Measurements from ENCODE around the gene PCDHGC4.
A peak's percentile ranks its signal among the peaks of the same experiment; 100 is the strongest.

The PCDHGC4 gene

DNA sequence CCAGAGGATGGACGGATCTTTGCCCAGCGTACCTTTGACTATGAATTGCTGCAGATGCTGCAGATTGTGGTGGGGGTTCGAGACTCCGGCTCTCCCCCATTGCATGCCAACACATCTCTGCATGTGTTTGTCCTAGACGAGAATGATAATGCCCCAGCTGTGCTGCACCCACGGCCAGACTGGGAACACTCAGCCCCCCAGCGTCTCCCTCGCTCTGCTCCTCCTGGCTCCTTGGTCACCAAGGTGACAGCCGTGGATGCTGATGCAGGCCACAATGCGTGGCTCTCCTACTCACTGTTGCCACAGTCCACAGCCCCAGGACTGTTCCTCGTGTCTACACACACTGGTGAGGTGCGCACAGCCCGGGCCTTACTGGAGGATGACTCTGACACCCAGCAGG, 5.9 kb downstream of the PCDHGC4 start:
- DNase-seq = no peak

DNA sequence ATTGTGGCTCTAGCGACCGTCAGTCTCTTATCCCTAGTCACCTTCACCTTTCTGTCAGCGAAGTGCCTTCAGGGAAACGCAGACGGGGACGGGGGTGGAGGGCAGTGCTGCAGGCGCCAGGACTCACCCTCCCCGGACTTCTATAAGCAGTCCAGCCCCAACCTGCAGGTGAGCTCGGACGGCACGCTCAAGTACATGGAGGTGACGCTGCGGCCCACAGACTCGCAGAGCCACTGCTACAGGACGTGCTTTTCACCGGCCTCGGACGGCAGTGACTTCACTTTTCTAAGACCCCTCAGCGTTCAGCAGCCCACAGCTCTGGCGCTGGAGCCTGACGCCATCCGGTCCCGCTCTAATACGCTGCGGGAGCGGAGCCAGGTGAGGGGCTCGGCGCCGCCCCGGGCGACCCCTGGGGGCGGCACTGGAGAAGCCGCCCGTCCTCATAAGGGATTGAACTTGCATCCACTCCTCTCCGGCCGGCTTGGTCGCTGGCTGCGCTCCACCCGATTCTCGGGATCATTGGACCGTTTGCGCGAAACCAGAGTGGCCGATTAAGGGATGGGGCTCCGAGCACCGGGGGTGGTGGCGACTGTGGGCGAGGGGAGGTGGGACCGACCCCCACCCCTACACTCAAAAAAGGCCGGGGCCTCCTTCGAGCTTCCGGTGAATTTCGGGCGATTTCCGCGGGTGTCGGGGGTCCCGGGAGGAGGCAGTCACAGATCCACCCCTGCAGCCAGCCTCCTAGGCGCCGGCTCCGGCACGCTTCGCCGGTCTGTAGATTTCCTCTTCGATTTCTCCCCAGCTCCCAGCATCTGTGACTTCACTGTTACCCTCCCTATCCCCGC, 6.7 kb downstream of the PCDHGC4 start:
- no peak for DNase-seq

DNA sequence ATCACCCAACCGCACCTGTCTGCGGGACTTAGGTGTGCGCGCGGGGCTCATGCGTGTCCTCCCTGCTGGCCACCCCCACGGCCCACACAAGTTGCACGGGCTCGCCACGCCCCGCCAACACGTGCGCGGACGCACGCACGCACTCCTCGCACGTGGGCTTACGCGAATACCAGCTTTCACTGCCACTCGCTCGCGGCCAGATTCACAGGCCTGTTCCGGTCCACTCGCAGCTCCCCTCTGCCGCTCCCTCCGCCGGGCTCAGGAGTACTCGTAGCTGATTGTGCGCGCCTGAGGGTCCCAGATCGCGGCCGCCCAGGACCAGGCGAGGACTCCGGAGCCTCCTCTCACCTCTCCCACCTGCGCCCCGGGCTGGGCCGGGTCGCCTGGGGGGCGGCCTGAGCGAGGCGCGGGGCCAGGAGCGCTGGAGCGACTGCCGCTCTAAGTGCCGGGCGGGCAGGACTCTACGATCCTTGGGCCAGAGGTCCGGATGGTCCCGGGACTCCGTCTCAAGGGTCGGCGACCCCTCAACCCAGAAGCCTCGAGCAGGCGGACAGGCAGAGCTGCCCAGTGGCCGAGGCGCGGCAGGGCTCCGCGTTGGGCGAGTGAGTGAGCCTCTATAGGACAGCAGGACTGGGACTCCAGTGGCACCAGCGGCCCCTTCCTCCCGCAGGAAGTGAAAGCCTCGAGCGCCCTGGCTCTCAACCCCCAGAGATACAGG, 7.5 kb downstream of the PCDHGC4 start:
- no peak for DNase-seq

GRCh38 chr5:141493500-141494422, 8.9 kb downstream of the PCDHGC4 start:
- DNase-seq = peak; percentile 78

- peak; percentile 77 for DNase-seq
Observed at GRCh38 chr5:141494761-141495452, 10.1 kb downstream of the PCDHGC4 start.

- DNase-seq = no peak
Observed at GRCh38 chr5:141495453-141495811, 10.6 kb downstream of the PCDHGC4 start.

GRCh38 chr5:141496038-141496437, 11.2 kb downstream of the PCDHGC4 start:
- DNase-seq = peak; percentile 90

GRCh38 chr5:141501761-141502160, 16.9 kb downstream of the PCDHGC4 start:
- DNase-seq = no peak

DNA sequence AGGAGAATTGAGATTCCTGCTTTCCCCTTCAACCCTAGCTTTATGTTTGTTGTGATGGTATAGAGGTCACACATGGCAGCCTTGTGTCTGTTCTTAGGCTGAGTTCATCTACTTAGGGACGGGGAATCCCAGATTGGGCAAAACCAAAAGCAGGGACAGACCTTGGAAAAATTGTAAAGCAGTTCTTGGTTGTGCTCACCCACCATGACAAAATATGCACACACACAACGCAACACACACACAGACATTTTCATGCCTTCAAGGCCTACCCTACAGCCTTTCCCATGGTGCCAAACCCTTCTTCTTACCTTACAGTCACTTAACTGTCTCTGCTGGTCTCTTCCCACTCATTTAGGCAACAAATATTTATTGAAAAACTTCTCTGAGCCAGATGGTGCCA, 18.9 kb downstream of the PCDHGC4 start:
- DNase-seq = no peak

DNA sequence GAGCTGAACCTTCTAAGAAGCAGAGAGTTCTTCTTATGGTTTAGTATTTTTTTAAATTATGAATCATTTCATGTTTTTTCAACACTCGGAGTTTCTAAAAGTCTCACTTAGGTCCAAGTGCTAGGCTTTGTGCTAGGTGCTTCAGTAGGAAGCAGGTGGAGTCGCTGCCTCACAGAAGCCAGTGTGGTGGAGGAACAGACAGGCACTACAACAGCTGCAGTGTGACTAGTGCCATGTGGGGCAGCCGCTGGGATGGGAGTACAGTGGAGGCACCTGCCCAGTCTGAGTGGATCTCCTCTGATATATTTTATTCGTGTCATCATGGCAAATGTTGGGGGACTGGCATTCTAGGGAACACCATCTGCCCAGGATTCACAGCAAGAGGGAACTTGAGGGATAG, 19.4 kb downstream of the PCDHGC4 start:
- DNase-seq = no peak

DNA sequence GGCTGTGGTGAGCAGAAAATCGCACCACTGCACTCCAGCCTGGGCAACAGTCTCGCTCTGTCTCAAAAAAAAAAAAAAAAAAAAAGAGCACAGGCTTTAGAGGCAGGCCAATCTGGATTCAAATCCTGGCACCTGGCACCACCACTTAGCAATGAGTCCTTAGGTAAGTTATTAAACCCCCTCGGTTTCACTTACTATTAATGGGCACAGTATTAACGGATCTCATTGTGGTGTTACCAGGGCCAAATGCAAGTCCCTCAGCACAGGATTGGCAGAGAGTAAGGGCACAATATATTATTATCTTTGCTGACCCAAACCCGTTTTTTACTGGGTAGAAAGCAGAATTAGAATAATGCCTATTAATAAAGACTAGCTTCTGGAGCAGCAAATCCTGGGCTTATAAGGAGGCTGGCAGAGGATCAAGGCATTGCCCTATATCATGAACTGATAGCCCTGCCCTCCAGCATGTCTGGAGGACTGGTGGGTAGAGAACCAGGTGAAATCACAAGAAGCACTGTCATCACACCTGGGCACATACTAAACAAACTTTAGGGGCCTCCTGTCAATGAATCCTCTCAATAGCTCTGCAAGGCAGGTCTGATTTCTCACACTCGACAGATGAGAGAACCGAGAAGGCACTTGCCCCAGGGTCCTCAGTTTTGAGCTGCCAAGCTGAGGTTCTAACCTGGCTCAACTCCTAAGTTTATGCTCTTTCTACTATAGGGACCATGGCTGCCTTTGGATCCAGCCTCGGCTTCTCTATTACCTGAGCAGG, 21.7 kb downstream of the PCDHGC4 start:
- DNase-seq = no peak

DNA sequence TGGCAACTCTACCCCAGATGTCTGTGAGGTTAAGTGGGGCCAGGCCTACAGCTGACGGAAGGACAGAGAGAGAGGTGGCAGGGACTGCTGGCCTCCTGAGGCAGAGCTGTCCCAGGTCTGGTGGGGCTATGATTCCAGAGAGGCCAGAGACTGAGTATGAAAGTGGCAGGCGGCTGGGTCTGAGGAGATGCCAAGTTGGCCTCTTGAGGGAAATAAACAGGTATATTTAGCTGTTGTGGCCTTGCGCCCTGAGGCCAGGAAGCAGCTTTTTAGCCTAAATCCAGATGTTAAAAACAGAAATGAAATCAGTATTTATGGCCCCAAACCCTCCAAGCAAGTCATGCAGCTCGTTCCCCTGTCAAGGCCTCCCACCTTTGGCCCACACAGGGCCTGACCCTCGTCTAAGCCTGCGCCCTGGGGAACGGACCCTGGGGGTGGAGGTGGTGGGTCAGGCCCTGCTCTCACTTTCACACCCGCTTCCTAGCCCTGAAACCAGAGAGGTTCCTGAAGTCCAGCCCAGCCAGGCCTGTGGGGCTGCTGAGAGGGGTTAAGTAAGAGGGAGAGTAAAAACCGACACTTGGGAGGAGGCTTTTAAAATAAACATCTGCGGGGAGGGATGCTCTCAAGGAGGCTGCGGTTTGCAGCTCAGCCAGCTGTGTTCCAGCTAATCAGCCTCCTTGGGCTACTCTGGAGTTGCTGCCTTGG, 22.7 kb downstream of the PCDHGC4 start:
- peak; percentile 80 for DNase-seq

DNA sequence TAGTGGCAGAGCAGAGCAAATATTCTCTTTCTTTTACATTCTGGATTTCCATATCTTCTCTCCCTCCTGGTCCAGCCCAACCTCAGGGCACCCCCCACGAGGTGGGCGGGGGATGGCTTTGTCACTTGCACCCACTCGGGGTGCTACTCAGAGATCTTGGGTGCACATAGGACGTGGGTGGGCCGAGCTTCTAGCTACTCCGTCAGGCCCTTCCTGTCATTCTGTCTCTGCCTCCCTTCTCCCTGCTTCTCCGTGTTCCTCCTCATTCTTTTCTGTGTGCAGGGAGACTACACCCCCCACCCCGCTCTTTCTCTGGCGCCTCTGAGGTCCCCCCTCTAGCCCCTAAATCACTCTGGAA, 23.6 kb downstream of the PCDHGC4 start:
- no peak for DNase-seq

- DNase-seq = peak; percentile 98
Observed at GRCh38 chr5:141508798-141509611, 24.2 kb downstream of the PCDHGC4 start.

DNA sequence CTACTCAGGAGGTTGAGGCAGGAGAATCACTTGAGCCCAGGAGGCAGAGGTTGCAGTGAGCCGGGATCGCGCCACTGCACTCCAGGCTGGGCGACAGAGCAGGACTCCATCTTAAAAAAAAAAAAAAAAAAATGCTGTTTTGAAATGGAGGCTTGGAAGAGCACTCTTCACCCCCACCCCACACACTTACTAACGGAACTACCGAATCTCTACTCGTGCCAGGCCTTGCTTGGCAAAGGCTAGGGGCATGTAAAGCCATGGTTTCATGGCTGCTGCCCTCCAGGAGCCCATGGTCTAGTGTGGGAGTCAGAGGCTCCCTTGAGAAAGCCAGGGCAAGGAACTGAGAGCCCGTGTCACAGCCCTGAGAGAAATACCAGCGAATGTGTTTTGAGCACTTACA, 25.3 kb downstream of the PCDHGC4 start:
- DNase-seq = no peak

DNA sequence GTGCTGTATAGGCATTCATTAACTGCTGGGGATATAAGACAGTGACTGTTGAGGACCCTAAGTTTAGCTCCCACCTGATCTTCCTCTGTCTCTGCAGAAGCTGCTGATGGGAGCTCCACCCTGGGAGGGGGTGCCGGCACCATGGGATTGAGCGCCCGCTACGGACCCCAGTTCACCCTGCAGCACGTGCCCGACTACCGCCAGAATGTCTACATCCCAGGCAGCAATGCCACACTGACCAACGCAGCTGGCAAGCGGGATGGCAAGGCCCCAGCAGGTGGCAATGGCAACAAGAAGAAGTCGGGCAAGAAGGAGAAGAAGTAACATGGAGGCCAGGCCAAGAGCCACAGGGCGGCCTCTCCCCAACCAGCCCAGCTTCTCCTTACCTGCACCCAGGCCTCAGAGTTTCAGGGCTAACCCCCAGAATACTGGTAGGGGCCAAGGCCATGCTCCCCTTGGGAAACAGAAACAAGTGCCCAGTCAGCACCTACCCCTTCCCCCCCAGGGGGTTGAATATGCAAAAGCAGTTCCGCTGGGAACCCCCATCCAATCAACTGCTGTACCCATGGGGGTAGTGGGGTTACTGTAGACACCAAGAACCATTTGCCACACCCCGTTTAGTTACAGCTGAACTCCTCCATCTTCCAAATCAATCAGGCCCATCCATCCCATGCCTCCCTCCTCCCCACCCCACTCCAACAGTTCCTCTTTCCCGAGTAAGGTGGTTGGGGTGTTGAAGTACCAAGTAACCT, 26.2 kb downstream of the PCDHGC4 start:
- no peak for DNase-seq

GRCh38 chr5:141511771-141512325, 27.0 kb downstream of the PCDHGC4 start:
- DNase-seq = no peak

GRCh38 chr5:141512390-141512910, 27.6 kb downstream of the PCDHGC4 start:
- DNase-seq = peak; percentile 74

All from fibroblast of skin of right biceps (primary cell).